Endothelial cell (in vitro differentiated cells): Measurements from ENCODE around the gene RPH3AL. TPM values are rescaled to one million over a fixed set of nuclear protein-coding genes. Genes with fewer than 3 reads are reported as not detected.

Source experiments
- DNase-seq: peaks from one replicate; pipeline ENCODE4 v3.0.0; 2021; ENCODE audit warnings: low spot score
- H3K27ac Mint-ChIP-seq: one replicate; pipeline ENCODE4 v1.8.0; 2021; ENCODE audit warnings: mixed read lengths, inconsistent platforms; ENCODE audit not compliant: unreplicated experiment
- H3K27me3 Mint-ChIP-seq: one replicate; pipeline ENCODE4 v1.8.0; 2021; ENCODE audit warnings: mild to moderate bottlenecking, moderate library complexity, mixed read lengths, inconsistent platforms; ENCODE audit not compliant: unreplicated experiment
- H3K36me3 Mint-ChIP-seq: one replicate; pipeline ENCODE4 v1.8.0; 2021; ENCODE audit warnings: mild to moderate bottlenecking, low read depth, mixed read lengths, inconsistent platforms; ENCODE audit not compliant: unreplicated experiment
- H3K4me1 Mint-ChIP-seq: one replicate; pipeline ENCODE4 v1.8.0; 2021; ENCODE audit warnings: mild to moderate bottlenecking, mixed read lengths, inconsistent platforms; ENCODE audit not compliant: unreplicated experiment
- H3K4me3 Mint-ChIP-seq: one replicate; pipeline ENCODE4 v1.8.0; 2021; ENCODE audit warnings: mild to moderate bottlenecking, mixed read lengths, inconsistent platforms; ENCODE audit not compliant: unreplicated experiment
- H3K9me3 Mint-ChIP-seq: one replicate; pipeline ENCODE4 v1.8.0; 2021; ENCODE audit warnings: mixed read lengths, inconsistent platforms; ENCODE audit not compliant: unreplicated experiment
- total RNA-seq: library from RNA; stranded (reverse); fragmentation: NEBNext Ultra II Directional; extraction: Animal tissue kit (Norgen Biotek cat#: 25700); gene quantifications from one replicate; pipeline ENCODE4 v1.2.1, GENCODE V29; 2021; ENCODE audit not compliant: unreplicated experiment
- TF ChIP-seq, protein P1 (sequence below): fragments of 200-600 bp; sonication (generic); IDR thresholded peaks from one replicate; pipeline ENCODE4 v1.5.0; 2021; ENCODE audit warnings: antibody characterized with exemption; ENCODE audit not compliant: unreplicated experiment

Gene RPH3AL
- total RNA-seq, 1 donor from 2014 or later, result 3.4 TPM

DNA sequence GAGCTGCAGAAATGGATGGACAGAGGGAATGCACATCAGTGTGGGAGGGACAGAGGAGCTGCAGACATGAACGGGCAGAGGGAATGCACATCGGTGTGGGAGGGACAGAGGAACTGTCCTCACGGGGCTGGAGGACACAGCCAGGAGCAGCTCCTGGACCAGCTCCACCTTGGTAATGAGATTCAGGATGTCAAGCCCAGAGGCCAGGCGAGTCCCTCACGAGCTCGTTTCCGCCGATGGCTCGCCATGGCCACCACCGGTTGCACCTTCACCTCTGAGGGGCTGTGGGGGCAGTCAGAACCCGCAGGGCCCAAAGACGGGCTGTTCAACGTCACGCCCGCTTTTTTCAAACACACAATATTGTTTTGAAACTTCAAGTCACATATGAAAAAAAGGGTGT is 56.2 kb downstream of the RPH3AL start:
- no peaks in the 10 kb centered on the region for H3K36me3 Mint-ChIP-seq
- no peaks in the 10 kb centered on the region for H3K9me3 Mint-ChIP-seq
- no peak for DNase-seq
- H3K27ac Mint-ChIP-seq, result no peak overlapping the region
- H3K27me3 Mint-ChIP-seq, result peaks cover 12% of the 10 kb centered on the region
- TF ChIP-seq, protein P1, sequence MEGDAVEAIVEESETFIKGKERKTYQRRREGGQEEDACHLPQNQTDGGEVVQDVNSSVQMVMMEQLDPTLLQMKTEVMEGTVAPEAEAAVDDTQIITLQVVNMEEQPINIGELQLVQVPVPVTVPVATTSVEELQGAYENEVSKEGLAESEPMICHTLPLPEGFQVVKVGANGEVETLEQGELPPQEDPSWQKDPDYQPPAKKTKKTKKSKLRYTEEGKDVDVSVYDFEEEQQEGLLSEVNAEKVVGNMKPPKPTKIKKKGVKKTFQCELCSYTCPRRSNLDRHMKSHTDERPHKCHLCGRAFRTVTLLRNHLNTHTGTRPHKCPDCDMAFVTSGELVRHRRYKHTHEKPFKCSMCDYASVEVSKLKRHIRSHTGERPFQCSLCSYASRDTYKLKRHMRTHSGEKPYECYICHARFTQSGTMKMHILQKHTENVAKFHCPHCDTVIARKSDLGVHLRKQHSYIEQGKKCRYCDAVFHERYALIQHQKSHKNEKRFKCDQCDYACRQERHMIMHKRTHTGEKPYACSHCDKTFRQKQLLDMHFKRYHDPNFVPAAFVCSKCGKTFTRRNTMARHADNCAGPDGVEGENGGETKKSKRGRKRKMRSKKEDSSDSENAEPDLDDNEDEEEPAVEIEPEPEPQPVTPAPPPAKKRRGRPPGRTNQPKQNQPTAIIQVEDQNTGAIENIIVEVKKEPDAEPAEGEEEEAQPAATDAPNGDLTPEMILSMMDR, result no peak
- no peak overlapping the region for H3K4me3 Mint-ChIP-seq
- no peaks in the 10 kb centered on the region for H3K4me1 Mint-ChIP-seq

DNA sequence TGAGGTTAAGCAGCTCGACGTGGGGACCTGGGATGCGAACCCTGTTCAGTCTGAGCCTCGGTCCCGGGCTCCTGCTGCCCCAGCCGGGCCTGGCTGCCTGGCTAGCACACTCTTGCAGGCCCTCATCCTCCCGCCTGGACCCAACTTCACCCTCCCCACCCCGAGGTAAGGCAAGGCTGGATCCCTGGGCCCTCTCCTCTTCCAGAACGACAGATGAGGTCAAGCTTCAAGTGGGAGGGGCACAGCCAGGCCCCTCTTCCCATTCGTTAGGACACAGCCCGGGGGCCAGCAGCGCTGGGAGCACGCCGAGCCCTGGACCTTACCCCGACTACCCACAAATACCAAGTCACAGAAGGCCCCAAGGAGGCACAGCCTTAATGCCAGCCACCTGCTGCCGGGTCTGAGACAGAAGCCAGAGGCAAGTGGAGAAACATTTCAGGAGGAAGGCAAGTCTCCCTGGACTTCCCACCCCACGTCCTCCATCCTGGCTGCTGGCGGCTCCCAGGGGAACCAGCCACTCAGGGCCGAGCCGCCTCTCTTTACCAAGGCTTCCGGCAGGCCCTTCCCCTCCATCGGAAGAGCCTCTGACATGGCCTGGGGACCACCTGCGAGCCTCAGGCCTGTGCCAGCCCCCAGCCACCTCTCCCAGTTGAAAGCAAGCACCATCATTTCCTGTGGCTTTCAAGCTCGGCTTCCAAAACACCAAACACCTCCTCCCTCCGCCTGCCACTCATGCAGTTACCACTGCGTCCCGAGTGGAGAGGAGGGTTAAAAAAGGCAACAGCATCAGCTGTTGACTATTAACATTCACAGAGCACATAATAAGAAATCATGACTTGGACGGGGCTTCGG is 59.9 kb downstream of the RPH3AL start:
- Mint-ChIP-seq H3K4me1 (no peaks in the 10 kb centered on the region), H3K36me3 (no peaks in the 10 kb centered on the region), H3K27ac (no peak overlapping the region), H3K27me3 (peaks cover 11% of the 10 kb centered on the region), H3K9me3 (no peaks in the 10 kb centered on the region), H3K4me3 (no peak overlapping the region)
- DNase-seq, result no peak
- TF ChIP-seq, protein P1, result no peak

DNA sequence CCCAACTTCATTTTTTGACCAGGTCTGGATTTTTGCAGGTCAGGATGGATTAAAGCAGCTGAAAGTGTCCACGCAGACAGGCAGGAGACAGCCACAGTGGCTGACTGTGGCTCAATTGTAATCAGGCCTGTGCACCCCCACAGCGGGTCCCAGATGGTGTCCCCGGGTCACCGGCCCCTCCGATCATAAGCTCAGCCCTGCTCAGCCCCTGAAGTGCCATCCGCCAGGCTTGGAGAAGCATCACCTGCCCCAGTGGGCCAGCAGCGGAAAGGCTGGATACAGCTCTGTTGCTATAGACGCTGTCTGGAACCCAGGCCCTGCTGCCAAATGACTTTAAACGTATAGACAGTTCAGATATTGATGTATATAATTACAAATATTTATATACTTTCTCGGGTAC is 60.6 kb downstream of the RPH3AL start:
- Mint-ChIP-seq H3K9me3 (no peaks in the 10 kb centered on the region), H3K27ac (no peak overlapping the region), H3K4me1 (no peaks in the 10 kb centered on the region), H3K27me3 (peaks cover 11% of the 10 kb centered on the region), H3K4me3 (no peak overlapping the region), H3K36me3 (no peaks in the 10 kb centered on the region)
- TF ChIP-seq, protein P1, result no peak
- no peak for DNase-seq

DNA sequence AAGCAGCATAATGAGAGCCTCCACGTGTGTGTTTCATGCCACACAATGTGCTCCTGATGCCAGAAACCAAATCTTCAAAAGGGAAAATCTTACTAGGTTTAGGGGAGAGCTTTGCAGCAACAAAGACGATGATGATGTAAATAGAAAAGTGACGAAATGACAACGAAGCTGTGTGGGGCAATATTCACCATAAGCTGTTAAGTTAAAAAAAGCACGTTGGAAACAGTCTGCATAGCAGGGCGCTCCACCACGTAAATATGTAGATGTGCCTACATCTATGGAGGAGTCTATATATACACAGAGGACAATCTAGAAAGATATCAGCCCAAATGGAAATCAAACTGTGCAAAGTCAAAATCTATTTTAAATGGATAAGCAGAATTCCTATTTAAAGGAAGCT is 61.0 kb downstream of the RPH3AL start:
- Mint-ChIP-seq H3K36me3 (no peaks in the 10 kb centered on the region), H3K27ac (no peak overlapping the region), H3K9me3 (no peaks in the 10 kb centered on the region), H3K4me1 (no peaks in the 10 kb centered on the region), H3K4me3 (no peak overlapping the region), H3K27me3 (peaks cover 11% of the 10 kb centered on the region)
- DNase-seq, result no peak
- TF ChIP-seq, protein P1, result no peak

DNA sequence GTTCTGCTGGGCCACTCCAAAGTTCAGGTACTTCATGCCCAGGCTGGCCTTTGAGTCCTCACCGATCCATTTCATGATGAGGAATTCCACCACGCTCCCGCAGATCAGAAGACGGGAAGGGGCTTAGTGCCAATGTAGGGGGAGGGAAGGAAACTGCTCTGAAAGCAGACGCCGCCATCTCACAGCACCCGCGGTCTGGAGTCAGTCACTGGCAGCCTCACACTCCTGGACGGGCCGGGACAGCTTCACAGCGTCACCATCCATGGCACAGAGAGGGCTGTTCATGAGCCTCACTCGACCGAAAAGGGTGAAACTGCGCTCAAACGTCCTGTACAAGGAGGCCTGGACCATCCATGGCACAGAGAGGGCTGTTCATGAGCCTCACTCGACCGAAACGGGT is 62.0 kb downstream of the RPH3AL start:
- peaks cover 3% of the 10 kb centered on the region for H3K36me3 Mint-ChIP-seq
- no peak overlapping the region for H3K4me3 Mint-ChIP-seq
- TF ChIP-seq, protein P1, result no peak
- no peaks in the 10 kb centered on the region for H3K9me3 Mint-ChIP-seq
- H3K27ac Mint-ChIP-seq, result no peak overlapping the region
- no peaks in the 10 kb centered on the region for H3K4me1 Mint-ChIP-seq
- H3K27me3 Mint-ChIP-seq, result peaks cover 11% of the 10 kb centered on the region
- DNase-seq, result no peak
